OCI-LY7 (cell line): Measurements from ENCODE around the gene MYRIP.

ENCODE experiments used
- CTCF ChIP-seq: fragments of 200-600 bp; sonication (generic); conservative IDR thresholded peaks from 2 replicates; pipeline ENCODE4 v1.5.1; 2014; ENCODE audit warnings: mild to moderate bottlenecking, antibody characterized with exemption, low read length, moderate library complexity, mixed read lengths
- EZH2phosphoT487 ChIP-seq: fragments of 200-600 bp; sonication (generic); IDR thresholded peaks from 2 replicates; pipeline ENCODE4 v1.6.1; 2018; ENCODE audit warnings: low read depth, borderline replicate concordance, mild to moderate bottlenecking, mixed run types, antibody characterized with exemption, low read length, moderate library complexity, mixed read lengths

- no peak for TF ChIP-seq CTCF
- no peak for TF ChIP-seq EZH2phosphoT487
These were observed 363.2 kb downstream of the MYRIP start for GRCh38 chr3:40172560-40172959.
